IPS-15b (cell line): ENCODE measurements around the gene ARHGAP23.
"Not testable (repeated sequence)": the region's sequence is repeated elsewhere in the genome, so short reads cannot be mapped to it uniquely, and the experiment has no call there.

ENCODE experiments used
- H3K27me3 ChIP-seq: one replicate; pipeline ENCODE4 v1.6.1; 2013; ENCODE audit warnings: low read length; ENCODE audit not compliant: control insufficient read depth, insufficient read depth
- H3K36me3 ChIP-seq: one replicate; pipeline ENCODE4 v1.6.1; 2013; ENCODE audit warnings: low read length; ENCODE audit not compliant: control insufficient read depth, insufficient read depth
- H3K4me1 ChIP-seq: one replicate; pipeline ENCODE4 v1.6.1; 2013; ENCODE audit warnings: mild to moderate bottlenecking, low read length; ENCODE audit not compliant: control insufficient read depth, insufficient read depth
- H3K4me3 ChIP-seq: one replicate; pipeline ENCODE4 v1.5.1; 2013; ENCODE audit warnings: low read depth, low read length
- H3K9ac ChIP-seq: one replicate; pipeline ENCODE4 v1.6.1; 2013; ENCODE audit warnings: low read depth, mild to moderate bottlenecking, low read length
- H3K9me3 ChIP-seq: one replicate; pipeline ENCODE4 v1.6.1; 2013; ENCODE audit warnings: mild to moderate bottlenecking, low read length; ENCODE audit not compliant: control insufficient read depth, insufficient read depth

The ARHGAP23 gene

GRCh38 chr17:38507436-38507835, 79.2 kb downstream of the ARHGAP23 start:
- Histone ChIP-seq H3K27me3 (peaks cover 11% of the 10 kb centered on the region), H3K4me3 (no peak overlapping the region), H3K9me3 (no peaks in the 10 kb centered on the region), H3K36me3 (peaks cover 9% of the 10 kb centered on the region), H3K4me1 (peaks cover 6% of the 10 kb centered on the region), H3K9ac (no peak overlapping the region)

GRCh38 chr17:38507921-38508569, 79.8 kb downstream of the ARHGAP23 start:
- peaks cover 6% of the 10 kb centered on the region for H3K4me1 ChIP-seq
- peaks cover 14% of the 10 kb centered on the region for H3K27me3 ChIP-seq
- H3K9me3 ChIP-seq = no peaks in the 10 kb centered on the region
- H3K9ac ChIP-seq = no peak overlapping the region
- H3K4me3 ChIP-seq = no peak overlapping the region
- H3K36me3 ChIP-seq = peaks cover 8% of the 10 kb centered on the region

- Histone ChIP-seq H3K4me1 (peaks cover 6% of the 10 kb centered on the region), H3K9ac (no peak overlapping the region), H3K27me3 (peaks cover 14% of the 10 kb centered on the region), H3K9me3 (no peaks in the 10 kb centered on the region), H3K36me3 (peaks cover 4% of the 10 kb centered on the region), H3K4me3 (no peak overlapping the region)
Observed at GRCh38 chr17:38508570-38508950, 80.3 kb downstream of the ARHGAP23 start.

GRCh38 chr17:38508954-38509771, 80.9 kb downstream of the ARHGAP23 start:
- H3K36me3 ChIP-seq = peaks cover 4% of the 10 kb centered on the region
- peaks cover 6% of the 10 kb centered on the region for H3K4me1 ChIP-seq
- no peak overlapping the region for H3K9ac ChIP-seq
- peak overlapping the region; percentile 46 for H3K4me3 ChIP-seq
- H3K27me3 ChIP-seq = peaks cover 14% of the 10 kb centered on the region
- no peaks in the 10 kb centered on the region for H3K9me3 ChIP-seq

GRCh38 chr17:38509772-38510420, 81.6 kb downstream of the ARHGAP23 start:
- H3K4me1 ChIP-seq = peaks cover 6% of the 10 kb centered on the region
- H3K4me3 ChIP-seq = peak overlapping the region; percentile 46
- H3K9ac ChIP-seq = no peak overlapping the region
- no peaks in the 10 kb centered on the region for H3K36me3 ChIP-seq
- H3K9me3 ChIP-seq = no peaks in the 10 kb centered on the region
- H3K27me3 ChIP-seq = peaks cover 14% of the 10 kb centered on the region

- no peaks in the 10 kb centered on the region for H3K9me3 ChIP-seq
- H3K27me3 ChIP-seq = peaks cover 14% of the 10 kb centered on the region
- H3K36me3 ChIP-seq = no peaks in the 10 kb centered on the region
- H3K9ac ChIP-seq = peak overlapping the region; percentile 60
- peaks cover 6% of the 10 kb centered on the region for H3K4me1 ChIP-seq
- H3K4me3 ChIP-seq = peak overlapping the region; percentile 45
Observed at GRCh38 chr17:38510421-38511149, 82.3 kb downstream of the ARHGAP23 start.

GRCh38 chr17:38511150-38512108, 83.2 kb downstream of the ARHGAP23 start:
- Histone ChIP-seq H3K4me1 (peaks cover 6% of the 10 kb centered on the region), H3K4me3 (peak overlapping the region; percentile 45), H3K9me3 (no peaks in the 10 kb centered on the region), H3K9ac (peak overlapping the region; percentile 60), H3K36me3 (no peaks in the 10 kb centered on the region), H3K27me3 (peaks cover 14% of the 10 kb centered on the region)

GRCh38 chr17:38512473-38513058, 84.3 kb downstream of the ARHGAP23 start:
- Histone ChIP-seq H3K4me1 (peaks cover 6% of the 10 kb centered on the region), H3K4me3 (no peak overlapping the region), H3K9me3 (no peaks in the 10 kb centered on the region), H3K9ac (no peak overlapping the region), H3K27me3 (peaks cover 14% of the 10 kb centered on the region), H3K36me3 (no peaks in the 10 kb centered on the region)

GRCh38 chr17:38526526-38526925, 98.3 kb downstream of the ARHGAP23 start:
- not testable (repeated sequence) for H3K9ac ChIP-seq, H3K4me1 ChIP-seq, H3K36me3 ChIP-seq, H3K4me3 ChIP-seq, H3K9me3 ChIP-seq, H3K27me3 ChIP-seq

GRCh38 chr17:38528141-38528540, 99.9 kb downstream of the ARHGAP23 start:
- H3K9ac ChIP-seq, H3K9me3 ChIP-seq: not testable (repeated sequence)

More at GRCh38 chr17:38528141-38528540, 99.9 kb downstream of the ARHGAP23 start:
- not testable (repeated sequence) for H3K27me3 ChIP-seq, H3K4me3 ChIP-seq, H3K36me3 ChIP-seq, H3K4me1 ChIP-seq
